Measurements from ENCODE around the gene PCSK6.
A peak's percentile ranks its signal among the peaks of the same experiment; 100 is the strongest.

Gene PCSK6

DNA sequence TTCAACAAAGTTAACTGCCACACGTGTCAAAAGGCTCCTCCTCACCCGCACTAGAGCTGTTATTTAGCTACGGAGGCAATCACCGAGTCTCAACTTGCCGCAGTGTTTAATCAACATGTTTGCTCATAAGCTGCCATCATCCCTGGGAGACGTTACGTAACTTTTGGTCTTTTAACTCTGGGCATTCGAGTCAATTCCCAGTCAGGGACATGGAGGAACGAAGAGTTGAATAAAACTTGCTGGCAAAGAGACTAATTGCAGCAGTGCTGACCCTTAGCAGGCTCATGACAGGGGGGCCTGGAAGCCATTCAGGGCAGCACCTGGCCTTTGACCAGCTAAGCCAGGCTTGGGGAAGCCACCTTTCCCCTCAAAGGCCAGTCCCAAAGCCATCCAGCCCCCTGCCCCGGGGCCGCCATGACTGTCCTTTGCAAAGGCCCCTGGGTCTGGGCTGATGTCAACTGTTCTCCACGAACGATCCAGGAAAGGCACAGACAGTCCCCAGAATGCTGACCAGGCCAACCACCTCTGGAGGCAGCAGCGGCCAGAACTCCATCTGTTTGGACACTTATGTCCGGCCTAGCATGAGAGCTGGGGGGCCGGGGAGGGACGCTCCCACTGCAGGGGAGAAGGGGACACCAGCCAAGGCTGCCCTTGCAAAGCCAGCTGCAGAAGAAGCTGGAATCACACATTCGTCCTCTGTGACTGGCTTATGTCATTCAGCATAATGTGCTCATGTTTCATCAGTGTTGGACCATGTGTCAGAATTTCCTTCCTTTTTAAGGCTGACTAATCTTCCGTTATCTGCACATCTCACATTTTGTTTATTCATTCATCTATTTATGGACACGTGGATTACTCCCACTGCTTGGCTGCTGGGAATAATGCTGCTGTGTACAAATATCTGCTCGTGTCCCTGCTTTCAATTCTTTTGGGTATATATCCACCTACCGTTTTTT lies 43.7 kb downstream of the PCSK6 start:
- peak; percentile 63 for DNase-seq

DNA sequence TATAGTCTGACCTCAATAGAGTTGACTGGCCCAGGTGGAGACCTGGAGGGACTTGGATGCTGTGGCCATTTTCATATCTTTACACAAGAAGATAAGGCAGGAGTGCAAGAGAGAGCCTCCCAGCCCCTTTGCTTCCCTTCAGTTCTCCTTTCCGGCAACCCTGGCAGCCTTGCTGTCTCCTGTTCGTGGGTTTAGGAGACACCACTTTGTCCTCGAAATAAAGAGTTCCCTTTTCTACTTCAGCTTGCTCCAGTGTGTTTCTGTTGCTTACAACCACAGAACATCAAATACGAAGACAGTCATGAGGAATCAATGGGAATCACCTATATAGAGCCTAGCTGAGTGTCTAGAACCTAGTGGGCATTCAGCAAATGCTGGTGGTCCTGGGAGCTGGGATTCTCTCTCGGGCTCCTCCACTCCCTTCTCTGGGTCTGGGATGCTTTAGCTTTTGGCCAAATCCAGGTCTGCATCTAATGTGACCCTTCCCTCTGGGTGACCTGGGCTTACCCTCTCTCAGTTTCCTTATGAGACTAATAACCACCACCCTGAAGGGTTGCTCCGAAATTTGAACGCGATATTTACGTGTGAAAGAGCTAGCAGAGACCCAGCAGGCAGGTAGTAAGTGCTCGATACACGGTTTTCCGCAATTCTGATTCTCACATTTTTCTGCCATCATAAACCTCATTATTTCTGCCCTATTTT lies 44.5 kb downstream of the PCSK6 start:
- no peak for DNase-seq

DNA sequence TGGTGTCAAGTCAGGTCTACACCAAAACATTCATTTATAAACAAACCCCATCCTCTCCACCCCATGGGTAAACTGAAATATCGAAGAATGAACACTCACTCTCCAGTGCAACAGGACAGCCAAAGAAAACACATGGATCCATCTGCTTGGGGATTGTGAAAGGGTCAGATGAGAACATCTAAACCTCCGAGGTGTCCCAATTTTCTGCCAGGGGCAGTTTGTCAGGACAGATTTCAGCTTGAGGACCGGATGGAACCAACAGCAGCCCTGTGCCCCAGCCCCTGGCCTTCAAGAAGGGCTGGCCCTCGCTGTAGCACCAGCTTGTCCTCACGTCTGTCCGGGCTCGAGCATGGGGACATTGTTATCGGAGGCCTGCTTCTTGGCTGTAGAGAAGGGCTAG lies 45.5 kb downstream of the PCSK6 start:
- DNase-seq = no peak

- DNase-seq = no peak
These were observed 47.2 kb downstream of the PCSK6 start for GRCh38 chr15:101442272-101442671.

DNA sequence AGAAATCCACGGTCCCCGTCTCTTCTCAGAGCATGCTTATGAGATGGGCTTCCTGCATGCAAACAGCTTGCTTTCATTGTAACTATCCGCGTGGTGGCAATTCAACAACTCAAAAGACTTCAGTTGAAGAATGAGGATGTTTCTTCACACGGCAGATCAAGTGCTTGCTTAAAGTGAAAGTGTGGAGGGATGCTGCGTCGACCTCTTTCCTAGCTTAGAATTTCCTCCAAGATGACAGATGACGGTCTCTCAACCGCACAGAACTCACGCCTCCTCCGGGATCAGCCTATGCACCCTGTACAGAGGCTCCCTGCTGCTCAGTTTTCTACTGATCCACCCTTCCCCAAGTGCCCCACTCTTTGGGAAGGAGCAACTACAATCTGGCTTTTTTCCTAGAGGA lies 47.8 kb downstream of the PCSK6 start:
- no peak for DNase-seq

DNA sequence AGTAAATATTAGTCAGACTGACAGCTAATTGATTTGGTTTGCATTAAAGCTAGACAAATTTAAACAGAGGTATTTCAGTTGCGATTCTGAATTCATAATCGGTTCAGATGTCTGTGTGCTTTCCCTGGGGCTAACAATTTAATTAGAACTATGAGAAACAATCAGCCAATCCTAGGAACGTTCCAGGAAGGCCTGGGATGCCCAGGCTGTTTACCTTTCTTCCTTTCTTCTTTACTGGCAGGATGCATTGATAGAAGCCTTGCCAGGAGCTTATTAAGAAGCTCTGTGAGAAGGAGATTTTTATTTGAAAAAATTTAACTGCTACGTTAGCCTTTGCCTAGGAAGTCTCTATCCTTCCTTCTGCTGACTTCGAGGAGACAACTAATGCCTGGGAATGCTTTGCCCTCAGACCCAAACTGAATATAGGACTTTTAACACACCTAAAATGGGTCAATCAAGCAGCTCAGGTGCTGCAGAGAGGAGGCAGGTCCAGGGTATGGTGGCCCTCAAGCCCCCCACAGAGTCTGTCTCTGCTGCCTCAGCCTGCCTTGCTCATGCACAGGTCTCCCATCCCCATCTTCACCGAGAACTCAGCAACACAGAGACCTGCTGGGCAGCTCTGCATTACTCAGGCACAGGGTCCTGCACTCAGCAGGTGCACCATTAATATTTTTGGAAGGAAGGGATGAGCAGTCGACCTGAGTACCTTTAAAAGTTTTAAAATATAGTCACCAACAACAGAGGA lies 48.5 kb downstream of the PCSK6 start:
- no peak for DNase-seq

- peak; percentile 80 for DNase-seq
These were observed 49.6 kb downstream of the PCSK6 start for GRCh38 chr15:101439920-101440319.

DNA sequence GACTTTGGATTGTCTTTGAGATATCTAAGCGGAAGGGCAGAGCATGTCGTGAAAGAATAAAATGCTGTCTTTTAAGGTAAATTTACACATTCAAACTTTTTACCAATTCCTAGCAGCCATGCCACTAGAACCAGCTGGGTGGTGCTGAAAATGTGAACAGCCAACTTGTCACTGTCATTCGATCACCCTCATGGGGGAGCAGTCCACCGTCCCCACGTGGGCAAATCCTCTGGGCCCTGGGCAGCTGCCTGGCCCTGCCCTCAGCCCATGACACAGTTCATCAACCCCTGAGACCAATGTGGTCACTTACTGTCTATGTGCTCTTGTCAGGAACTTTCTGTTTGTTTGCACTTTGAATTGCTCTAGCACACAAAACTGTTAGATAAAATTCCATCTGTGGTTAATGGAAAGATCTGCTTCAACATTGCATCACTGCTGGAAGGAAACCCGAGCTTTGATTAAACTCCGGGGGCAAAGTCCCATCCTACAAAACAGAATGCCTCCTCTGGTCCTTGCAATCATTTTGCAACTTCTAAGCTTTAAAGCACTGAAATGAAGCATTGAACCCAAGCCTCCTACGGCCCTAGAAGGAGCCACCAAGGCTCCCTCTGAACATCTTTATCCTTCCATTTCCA lies 50.1 kb downstream of the PCSK6 start:
- DNase-seq = peak; percentile 40

DNA sequence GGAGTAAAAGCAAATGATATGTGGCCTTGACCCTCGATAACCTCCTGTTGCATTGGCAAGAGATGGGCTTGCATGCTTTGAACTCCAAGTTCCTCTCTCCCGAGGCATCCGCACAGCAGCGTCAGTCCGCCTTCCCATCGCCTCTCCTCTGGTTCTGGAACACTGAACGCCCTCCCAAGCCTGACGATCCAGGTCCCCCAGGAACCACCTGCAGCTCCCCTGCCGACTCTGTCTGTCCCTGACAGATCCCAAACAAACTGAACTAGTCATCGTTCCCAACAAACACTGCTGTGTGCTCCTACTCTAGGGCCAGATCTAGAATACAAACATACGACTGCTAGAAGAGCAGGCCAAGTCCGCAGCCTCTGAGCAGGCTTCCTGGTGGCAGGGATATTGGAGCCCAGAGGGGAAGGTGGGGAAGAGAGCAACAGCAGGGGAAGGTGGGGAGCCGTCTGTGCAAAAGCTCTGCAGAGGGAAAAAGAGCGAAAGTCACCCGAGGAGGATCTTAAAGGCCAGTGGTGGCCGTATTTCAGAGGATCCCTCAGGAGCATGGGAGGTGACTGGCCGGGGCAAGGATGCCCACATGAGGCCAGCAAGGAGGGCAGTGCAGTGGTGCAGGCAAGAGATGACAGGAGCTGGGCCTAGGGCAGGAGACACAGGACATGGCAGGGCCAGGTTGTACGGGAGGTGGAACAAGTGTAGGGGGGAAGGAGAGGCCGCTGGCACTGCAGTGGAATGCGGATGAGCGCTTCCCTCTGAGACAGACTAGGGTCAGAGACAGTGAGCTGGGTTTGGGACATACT lies 50.8 kb downstream of the PCSK6 start:
- DNase-seq = no peak

GRCh38 chr15:101437618-101438481 lies 51.7 kb downstream of the PCSK6 start:
- DNase-seq = no peak

- DNase-seq = no peak
These were observed 52.3 kb downstream of the PCSK6 start for GRCh38 chr15:101437209-101437608.

GRCh38 chr15:101436526-101436925 lies 53.0 kb downstream of the PCSK6 start:
- DNase-seq = no peak

DNA sequence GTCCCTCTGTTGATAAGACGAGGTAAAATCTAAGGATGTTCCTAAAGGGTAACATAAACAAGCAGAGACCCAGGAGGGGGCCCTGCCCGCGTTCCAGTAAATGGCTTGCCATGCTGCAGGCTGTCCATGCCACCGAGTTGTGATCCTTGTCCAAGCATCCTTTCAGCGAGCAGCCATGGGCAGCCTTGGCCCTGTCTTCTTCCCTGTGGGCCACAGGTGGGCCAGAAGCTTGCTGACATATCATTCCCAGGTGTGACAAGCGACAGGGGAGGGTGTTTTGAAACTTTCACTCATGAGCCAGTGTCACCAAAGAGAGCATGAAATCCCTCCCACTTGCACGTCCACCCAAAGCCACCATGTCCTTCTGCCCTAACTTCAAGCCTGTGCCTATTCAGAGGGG lies 53.7 kb downstream of the PCSK6 start:
- DNase-seq = no peak

- DNase-seq = no peak
These were observed 55.2 kb downstream of the PCSK6 start for GRCh38 chr15:101434032-101434920.

- no peak for DNase-seq
These were observed 56.1 kb downstream of the PCSK6 start for GRCh38 chr15:101433396-101433795.

DNA sequence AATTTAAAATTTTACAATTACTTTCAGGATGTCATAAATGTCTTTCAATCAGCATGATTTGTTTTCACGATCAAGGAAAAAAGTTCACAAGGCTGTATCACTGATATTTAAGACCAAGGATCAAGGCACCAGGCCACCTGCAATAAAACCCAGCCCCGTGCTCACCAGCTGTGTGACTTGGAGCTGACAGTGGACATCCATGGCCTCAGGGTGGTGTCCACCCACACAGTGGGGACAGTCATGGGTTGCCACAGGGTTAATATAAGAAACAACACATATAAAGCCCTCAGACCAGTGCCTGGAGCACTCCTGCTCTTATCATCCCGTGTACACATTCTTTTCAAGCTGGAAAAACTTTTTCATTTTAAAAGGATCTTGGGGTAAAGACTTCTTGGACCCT lies 56.5 kb downstream of the PCSK6 start:
- DNase-seq = no peak

- DNase-seq = no peak
These were observed 57.8 kb downstream of the PCSK6 start for GRCh38 chr15:101431748-101432147.

- DNase-seq = no peak
These were observed 58.2 kb downstream of the PCSK6 start for GRCh38 chr15:101431301-101431700.

GRCh38 chr15:101429646-101430045 lies 59.9 kb downstream of the PCSK6 start:
- DNase-seq = no peak

- DNase-seq = no peak
These were observed 60.3 kb downstream of the PCSK6 start for GRCh38 chr15:101429191-101429590.
